Stimulated activated CD8-positive, alpha-beta memory T cell treated with anti-CD3 and anti-CD28 coated beads, Interleukin-2, amount 100 ng/mL, for 48 hours (primary cell): ENCODE results near the gene OR6Q1.

Experiments
- DNase-seq, 2 donors: peaks; one replicate each; pipeline ENCODE4 v3.0.0-alpha.2; 2020; ENCODE audit warnings: low read depth in 2 of 2

The OR6Q1 gene

DNA sequence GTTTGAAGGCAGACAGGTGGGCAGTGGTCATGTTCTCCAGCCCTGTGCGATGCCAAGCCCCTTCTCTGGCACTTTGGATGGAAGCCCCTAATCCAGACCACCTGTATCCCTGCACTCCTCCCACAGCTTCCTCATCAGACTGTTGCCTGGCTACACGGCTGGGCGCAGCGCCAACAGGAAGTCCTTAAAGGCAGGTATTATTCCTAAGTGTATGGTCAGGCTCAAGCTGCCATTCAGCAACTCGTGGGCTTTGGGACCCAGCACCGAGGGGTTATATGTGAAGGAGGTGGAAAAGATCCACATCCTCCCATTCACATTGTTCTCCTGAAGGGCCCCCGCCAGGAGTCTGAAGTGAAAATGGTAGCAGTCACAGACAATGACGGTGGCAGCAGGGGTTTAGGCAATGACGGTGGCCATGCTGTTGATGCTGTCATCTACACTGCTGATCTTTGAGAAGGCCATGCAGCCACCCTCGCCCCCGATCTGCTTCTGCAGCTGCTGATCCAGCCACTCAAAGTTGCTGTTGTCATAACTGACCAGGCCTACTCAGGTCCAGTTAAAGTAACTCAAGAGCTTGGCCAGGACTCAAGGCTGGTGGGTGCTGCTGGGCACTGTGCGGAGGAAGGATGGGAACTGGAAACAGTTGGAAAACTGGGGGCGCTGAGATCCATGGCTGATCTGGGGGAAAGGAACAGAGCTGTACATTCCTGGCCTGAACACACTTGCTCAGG is 27.7 kb downstream of the OR6Q1 start:
- DNase-seq = no peak

DNA sequence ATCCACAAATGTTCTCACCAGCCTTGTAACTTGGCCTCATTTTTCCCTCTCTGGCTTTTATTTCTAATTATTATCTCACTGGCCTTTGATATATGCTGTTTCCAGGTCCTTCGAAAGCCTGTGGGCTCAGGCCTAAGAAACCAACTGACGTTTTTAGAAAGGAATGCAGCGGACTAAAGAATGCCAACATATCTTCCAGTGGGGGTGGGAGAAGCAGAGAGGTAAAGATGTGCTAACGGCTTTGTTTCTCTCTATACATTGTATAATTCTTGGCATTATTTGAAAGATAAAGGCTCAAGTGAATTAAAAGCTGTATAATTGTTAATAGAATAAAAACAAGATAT is 28.2 kb downstream of the OR6Q1 start:
- DNase-seq = no peak

DNA sequence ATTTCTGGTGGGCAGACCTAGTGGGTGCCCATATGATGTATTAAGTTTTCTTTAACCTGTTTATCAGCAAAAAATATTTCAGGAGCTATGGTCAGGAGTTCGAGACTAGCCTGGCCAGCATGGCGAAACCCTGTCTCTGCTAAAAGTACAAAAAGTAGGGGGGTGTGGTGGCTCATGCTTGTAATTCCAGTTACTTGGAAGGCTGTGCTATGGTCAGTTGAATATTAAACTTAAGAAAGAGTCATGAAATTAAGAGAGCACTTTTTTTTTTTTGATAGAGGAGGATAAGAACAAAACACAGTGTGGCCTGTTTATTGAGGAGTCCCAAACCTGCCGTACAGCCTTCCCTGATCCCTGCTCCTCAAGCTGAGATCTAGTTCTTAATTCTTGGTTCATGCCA is 29.8 kb downstream of the OR6Q1 start:
- DNase-seq = no peak

DNA sequence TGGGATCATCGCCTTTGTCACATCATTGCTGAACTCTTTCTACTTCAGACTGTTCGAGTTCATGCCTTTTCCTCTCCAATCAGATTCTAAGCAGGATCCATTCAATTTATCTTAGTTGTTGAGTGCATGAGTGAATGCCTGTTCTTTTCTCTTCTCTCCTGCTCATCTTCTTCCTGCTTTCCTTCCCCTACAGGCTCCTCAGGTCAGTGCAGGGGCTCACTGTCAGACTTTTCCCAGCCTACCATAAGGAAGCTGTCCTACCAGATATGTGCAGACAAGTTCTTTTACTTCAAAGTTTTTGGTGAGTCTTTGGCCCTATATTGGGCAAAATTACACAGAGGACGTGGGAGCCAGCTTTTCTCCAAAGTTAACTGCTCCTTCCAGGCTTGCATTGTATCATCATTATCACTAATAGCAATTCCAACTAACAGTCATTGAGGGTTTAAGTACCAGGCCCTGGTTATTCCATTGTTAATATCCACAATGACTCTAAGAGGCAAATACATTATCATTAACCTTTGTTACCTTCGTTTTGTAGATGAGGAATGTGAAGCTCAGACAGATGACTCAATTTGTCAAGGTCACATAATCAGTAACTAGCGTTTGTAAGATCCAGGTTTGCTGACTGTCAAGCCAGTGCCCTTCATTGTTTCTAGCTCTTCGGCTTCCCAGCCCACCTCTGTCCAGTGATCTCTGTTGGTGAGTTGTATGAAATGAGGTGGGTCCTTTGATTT is 30.4 kb downstream of the OR6Q1 start:
- no peak for DNase-seq

DNA sequence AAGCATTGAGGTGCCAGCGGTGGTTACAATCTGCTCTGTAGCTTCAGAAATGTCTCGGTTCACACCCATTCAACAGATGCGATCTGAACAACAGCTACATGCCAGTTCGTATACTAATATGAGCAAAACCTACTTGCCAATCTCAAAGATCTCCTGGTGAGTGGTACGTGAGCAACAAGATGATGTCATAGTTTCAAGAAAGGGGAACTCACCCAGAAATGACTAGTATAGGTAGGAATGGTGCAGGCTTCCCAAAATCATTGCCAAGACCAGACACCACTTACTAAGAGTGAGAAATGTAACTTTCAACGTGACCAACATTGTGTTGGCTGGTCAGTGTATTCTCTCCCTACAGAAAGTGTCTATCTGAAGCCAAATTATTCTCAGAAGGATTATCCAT is 31.1 kb downstream of the OR6Q1 start:
- no peak for DNase-seq

DNA sequence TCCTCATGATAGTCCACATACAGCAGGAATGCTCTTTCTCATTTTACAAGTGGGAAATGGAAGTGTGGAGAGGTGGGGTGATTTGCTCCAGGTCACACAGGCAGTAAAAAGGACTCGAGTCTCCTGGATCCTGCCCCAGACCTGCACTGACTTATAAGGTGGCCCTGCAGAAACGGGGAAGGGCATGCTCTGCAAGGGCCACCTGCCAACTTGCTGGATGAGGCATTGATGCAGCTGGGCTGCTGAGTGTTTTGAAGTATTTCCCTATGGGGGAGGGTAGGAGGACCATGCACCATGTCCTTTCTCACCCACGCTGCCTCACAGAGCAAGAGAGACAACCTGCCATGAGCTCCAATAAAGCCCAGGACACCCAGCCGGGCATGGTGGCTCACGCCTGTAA is 36.9 kb downstream of the OR6Q1 start:
- no peak for DNase-seq

DNA sequence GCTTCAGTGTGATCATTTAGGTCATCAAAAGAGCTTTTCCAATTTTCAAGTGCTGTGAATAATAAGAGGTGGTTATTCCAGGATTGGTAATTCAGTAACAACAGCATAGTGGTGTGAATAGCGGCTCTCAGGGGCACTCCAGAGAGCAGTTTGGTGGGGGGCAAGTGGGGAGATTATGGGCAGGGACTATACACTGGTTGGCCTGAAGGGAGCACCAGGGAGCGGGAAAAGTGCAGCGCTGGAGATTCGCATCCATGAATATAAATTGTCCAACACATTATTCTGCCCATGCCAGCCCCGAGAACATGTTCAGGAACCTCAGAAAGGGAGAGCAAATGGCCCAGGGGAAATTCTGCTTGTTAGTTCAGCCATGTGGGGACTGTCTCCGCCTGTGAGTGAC is 37.9 kb downstream of the OR6Q1 start:
- no peak for DNase-seq

DNA sequence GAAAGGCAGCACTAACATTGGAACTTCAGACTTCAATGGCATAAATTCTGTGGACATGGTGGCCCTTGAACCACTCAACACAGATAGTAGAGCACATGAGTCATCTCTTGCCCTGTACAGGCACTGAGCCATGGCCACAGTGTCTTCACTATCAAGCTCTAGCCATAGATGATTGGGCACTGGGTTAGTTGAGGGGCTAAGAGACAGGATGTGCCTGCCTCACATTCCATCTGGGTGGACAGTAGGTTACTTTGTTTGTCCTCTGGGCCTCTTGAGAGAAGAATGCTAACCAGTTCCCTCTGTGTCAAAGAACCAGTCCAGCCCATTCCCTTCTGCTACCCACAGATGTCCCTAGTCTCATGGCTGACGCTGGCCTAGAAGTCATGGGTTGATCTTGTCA is 39.8 kb downstream of the OR6Q1 start:
- DNase-seq = no peak

DNA sequence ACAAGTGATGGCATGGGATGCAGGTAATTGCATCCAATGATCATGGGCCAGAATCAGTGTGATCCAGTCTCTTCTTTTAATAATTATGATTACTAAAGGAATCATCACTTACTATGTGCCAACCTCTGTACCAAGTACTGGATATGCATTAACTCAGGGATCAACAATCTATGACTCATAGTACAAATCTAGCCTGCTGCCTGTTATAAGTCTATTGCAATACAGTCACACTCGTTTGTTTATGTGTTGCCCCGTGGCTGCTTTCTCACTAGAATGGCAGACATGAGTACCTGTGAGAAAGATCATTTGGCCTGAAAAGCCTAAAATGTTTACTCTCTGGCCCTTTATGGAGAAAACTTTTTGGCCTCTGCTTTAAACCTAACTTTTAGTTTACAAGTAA is 45.0 kb downstream of the OR6Q1 start:
- no peak for DNase-seq
